ENCODE results near the gene ACTR8.

Gene ACTR8

DNA sequence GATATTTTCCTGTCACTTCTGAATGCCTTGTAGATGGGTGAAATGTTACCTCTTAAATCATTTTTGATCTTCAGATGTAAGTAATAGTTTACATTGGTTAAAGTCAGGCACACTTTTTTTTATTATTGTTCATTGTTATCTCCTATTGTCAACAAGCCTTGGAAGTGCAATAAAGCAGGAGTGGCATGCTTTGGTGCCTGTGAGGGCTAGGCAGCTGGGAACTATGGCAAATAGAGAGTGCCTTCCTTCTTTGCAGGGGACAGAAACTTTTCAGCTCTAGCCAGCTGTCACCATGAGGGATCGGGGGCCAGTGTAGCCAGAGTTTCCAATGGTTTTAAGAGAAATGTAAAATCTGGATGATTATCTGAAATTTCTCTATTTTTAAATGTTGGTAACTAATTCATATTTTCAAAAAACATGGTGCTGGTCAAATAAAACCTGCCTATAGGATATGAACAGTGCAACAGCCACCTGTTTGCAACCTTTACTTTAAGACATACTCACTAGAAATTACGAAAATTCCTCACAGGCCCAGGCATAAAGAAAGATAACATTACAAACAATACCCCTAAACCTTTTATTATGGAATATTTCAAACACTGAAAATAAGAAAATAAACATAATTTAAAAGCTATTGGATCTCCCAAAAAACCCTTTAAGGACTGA lies 18.8 kb upstream of the ACTR8 start:
- H3K4me3 ChIP-seq (ENCODE audit: low read length): no peak overlapping the region
- no peak for DNase-seq (ENCODE audit: low read depth)
- TF ChIP-seq, protein P1, sequence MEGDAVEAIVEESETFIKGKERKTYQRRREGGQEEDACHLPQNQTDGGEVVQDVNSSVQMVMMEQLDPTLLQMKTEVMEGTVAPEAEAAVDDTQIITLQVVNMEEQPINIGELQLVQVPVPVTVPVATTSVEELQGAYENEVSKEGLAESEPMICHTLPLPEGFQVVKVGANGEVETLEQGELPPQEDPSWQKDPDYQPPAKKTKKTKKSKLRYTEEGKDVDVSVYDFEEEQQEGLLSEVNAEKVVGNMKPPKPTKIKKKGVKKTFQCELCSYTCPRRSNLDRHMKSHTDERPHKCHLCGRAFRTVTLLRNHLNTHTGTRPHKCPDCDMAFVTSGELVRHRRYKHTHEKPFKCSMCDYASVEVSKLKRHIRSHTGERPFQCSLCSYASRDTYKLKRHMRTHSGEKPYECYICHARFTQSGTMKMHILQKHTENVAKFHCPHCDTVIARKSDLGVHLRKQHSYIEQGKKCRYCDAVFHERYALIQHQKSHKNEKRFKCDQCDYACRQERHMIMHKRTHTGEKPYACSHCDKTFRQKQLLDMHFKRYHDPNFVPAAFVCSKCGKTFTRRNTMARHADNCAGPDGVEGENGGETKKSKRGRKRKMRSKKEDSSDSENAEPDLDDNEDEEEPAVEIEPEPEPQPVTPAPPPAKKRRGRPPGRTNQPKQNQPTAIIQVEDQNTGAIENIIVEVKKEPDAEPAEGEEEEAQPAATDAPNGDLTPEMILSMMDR (conservative IDR thresholded peaks at IDR 0.05; ENCODE audit: low read depth, low read length): no peak

DNA sequence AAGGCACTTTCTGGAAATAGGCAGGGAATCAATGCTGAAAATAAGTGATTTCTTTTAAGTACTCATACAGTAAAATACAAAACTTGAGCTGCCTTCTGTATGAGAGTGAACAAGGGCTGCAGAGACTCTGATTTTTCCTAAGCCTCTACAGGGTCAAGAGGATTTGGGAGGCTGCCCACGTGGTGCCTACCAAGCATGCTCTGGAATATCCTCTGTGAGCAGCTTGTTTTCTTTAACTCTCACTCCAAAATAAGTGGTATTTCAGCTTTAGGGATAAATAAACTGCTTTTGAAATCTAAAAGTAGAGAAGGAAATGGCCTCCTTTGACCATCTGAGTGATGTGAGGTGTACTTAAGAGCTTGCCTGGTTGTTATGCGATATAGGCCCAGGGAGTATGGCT lies 17.8 kb upstream of the ACTR8 start:
- DNase-seq (ENCODE audit: low read depth): no peak
- TF ChIP-seq, protein P1 (conservative IDR thresholded peaks at IDR 0.05; ENCODE audit: low read depth, low read length): no peak
- H3K4me3 ChIP-seq (ENCODE audit: low read length): no peak overlapping the region

DNA sequence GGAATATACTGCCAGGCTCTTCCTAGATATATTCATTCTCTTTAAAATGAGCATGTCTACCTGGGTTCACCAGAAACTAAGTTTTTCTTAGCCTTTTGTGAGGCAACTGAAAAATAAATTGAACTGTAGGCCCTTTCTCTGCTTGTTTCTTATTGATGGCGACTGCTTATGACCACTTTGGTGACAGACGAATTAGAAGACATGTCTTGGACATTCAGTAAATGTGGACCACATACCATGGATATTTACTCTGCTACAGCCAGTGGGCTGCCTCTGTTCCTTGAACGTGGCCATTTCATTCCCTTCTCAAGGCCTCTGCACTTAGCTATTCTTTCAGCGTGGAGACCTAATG lies 10.3 kb upstream of the ACTR8 start:
- DNase-seq (ENCODE audit: low read depth): no peak
- TF ChIP-seq, protein P1 (conservative IDR thresholded peaks at IDR 0.05; ENCODE audit: low read depth, low read length): no peak
- H3K4me3 ChIP-seq (ENCODE audit: low read length): peak overlapping the region; percentile 71

DNA sequence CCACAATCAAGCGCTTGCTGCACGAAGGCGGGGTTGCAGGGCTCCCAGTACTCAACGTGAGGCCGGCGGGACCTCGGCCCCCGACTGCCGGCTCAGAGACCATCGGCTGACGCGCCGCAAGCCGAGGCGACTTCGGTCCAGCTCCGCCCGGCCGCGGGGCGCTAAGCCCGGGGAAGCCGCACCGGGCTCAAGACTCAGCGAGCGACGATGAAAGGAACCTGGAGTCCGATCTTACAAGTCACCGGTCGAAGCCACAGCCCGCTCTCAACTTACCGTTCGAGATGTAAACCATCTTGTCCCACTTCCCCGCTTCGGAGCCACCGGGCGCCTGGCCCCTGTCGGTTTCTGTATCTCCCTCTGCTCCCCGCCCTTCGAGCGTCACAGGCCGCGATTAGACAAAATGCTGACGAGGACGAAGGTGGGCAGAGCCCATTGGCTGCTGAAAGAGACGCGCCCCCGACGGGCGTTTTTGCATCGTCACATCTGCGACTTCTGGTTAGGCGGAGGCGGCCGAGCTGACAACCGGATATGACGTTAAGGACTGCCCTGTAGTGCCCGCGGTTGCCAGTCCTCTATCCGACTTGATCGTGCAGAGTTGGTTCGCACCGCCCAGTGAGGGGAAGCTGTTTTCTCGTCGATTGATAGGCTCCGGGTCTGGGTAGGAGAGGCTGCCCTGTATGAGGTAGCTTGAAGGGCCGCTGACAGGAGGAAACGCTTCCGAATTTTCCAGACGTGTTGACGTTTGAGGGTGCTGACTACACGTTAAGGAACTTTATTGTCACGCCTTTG lies 9.7 kb upstream of the ACTR8 start, which contains the start of gene SELENOK:
Gene SELENOK (minus strand): TSS at position 363 of the 789 bp plus-strand sequence.
- peak within 1 kb of the TSS; percentile 71 for H3K4me3 ChIP-seq (ENCODE audit: low read length)
- TF ChIP-seq, protein P1 (conservative IDR thresholded peaks at IDR 0.05; ENCODE audit: low read depth, low read length): no peak
- DNase-seq (ENCODE audit: low read depth): peak; percentile 98

DNA sequence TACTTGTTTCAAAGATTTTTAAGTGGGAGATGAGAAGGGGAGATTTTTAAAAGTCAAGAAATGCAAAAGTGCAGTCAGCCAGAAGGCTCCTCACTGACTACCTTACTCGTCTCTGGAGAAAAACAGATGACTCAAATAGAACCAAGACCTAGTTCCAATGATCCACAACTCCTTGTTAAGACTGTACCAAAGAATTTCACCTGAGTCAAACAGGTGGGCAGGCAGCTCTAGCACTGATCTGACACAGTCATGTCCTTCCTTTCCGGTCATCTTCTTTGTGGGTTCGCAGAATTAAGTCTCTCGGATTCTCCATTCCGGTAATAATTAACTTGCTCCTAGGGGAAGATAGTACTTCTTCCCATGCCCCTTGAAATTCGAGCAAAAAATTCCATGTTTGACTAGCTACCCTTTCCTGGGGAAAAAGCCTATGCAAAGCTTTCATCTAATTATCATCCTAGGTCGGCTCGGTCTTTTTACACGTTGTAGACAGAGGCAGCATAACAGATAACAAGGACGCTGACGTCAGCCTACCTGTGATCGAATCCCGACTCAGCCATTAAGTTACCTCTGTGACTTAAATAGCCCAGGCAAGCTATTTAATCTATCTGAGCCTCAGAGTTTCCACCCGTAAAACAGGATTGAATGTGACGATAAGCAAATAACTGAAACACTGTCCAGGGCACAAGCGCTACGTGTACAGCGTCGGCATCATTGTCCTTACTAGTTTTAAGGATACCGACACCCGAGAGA lies 8.9 kb upstream of the ACTR8 start:
- no peak for DNase-seq (ENCODE audit: low read depth)
- TF ChIP-seq, protein P1 (conservative IDR thresholded peaks at IDR 0.05; ENCODE audit: low read depth, low read length): no peak
- peak overlapping the region; percentile 71 for H3K4me3 ChIP-seq (ENCODE audit: low read length)

DNA sequence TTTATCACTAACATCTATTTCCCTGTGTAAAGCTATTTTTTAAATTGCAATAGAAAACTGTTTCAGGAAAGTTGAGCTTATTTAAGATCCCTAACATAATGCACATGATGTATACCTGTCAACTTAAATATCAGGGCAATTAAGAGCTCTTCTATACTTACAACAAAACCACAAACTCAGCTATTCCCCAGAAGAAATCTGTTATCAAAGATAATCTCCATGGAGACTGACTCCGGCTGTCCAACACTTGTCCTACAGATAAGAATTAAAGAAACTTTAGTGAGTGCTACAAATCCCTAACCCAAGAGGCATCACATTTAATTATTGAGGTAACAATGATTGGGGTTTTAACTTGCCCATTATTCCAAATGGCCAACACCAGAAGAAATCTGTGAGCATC lies 6.3 kb upstream of the ACTR8 start:
- no peak overlapping the region for H3K4me3 ChIP-seq (ENCODE audit: low read length)
- no peak for DNase-seq (ENCODE audit: low read depth)
- TF ChIP-seq, protein P1 (conservative IDR thresholded peaks at IDR 0.05; ENCODE audit: low read depth, low read length): no peak
